ENCODE data around the gene CCNA1.

- TF ChIP-seq POLR2A (IDR thresholded peaks at IDR 0.05; ENCODE audit: low read length), result no peak
- TF ChIP-seq GATA1 (IDR thresholded peaks at IDR 0.05; ENCODE audit: low read depth, low read length), result no peak
These were observed 44.4 kb downstream of the CCNA1 start for GRCh38 chr13:36476661-36477060.

Data from erythroblast (primary cell).